ENCODE data around the gene GRIK4. TPM values are rescaled to one million over a fixed set of nuclear protein-coding genes. Genes with fewer than 3 reads are reported as not detected.

The GRIK4 gene
- total RNA-seq, 1 experiment from 2014 or later = not detected

DNA sequence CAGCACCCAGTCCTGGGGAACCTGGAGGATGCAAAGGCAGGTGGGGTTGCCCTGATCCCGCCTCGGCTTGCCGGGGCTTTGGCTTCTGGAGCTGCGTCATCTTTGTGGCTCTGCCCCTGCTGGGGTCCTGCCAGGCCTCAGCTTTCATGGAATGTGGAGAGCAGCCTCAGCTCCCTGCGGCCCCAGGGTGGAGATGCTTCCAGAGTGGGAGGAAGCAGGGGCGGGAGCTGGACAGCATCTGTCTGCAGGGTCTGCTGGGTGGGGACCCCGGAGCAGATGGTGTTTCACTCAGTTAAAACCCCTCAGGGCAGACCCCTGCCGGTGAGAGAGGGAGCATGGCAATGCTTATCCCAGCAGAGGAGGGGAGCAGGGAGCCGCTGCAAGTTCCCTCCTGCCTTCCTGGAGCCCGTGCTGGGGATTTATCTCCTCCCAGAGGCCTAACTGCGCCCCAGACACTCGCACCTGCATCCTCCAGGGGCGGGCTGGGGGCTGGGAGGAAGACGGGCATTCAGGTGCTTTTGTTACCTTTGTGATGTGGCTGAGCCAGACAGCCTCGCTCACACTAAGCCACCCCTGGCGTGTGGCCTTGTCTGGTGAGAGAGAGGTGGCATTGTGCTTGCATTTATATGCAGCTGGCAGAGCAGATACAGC, 15.7 kb downstream of the GRIK4 start:
- intact Hi-C loops (cut with micrococcal nuclease) = no loop called here
- no peak for TF ChIP-seq CTCF (IDR thresholded peaks at IDR 0.05; ENCODE audit: unreplicated experiment)
- no peaks in the 10 kb centered on the region for H3K36me3 Mint-ChIP-seq (ENCODE audit: insufficient read depth, unreplicated experiment)
- H3K27me3 Mint-ChIP-seq (ENCODE audit: insufficient read depth, unreplicated experiment) = peaks cover 29% of the 10 kb centered on the region
- ChIA-PET POLR2A (no interaction called here), CTCF (interaction anchor here (0.9 to 2.3 kb wide), 2 partner anchors 17 to 31 kb away, joined by 3 to 7 read pairs; no protein-coding TSS in a partner anchor)
- no TSS peak for BruUV-seq (replicated peaks)
- H3K27ac Mint-ChIP-seq (ENCODE audit: low read depth, unreplicated experiment) = no peak overlapping the region
- H3K4me1 Mint-ChIP-seq (ENCODE audit: insufficient read depth, unreplicated experiment) = no peaks in the 10 kb centered on the region
- H3K4me3 Mint-ChIP-seq (ENCODE audit: unreplicated experiment) = no peak overlapping the region
- no peak for DNase-seq (ENCODE audit: unreplicated experiment)
- H3K9me3 Mint-ChIP-seq (ENCODE audit: unreplicated experiment) = no peaks in the 10 kb centered on the region

DNA sequence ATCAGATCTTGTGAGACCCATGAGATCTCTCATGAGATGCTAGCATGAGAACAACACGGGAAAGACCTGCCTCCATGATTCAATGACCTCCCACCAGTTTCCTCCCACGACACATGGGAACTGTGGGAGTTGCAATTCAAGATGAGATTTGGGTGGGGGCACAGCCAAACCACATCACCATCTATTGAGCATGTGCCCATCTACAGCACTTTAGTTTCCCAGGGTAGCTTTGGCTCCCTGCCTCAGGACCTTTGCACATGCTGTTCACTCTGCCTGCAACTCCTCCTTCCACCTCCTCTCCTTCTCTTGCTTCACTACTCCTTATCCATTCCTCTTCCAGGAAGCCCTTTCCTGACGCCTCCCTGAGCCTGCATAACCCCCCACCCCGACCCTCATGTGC, 17.2 kb downstream of the GRIK4 start:
- TF ChIP-seq CTCF (IDR thresholded peaks at IDR 0.05; ENCODE audit: unreplicated experiment) = no peak
- Mint-ChIP-seq H3K4me3 (ENCODE audit: unreplicated experiment) (no peak overlapping the region), H3K4me1 (ENCODE audit: insufficient read depth, unreplicated experiment) (peaks cover 6% of the 10 kb centered on the region), H3K36me3 (ENCODE audit: insufficient read depth, unreplicated experiment) (no peaks in the 10 kb centered on the region), H3K27me3 (ENCODE audit: insufficient read depth, unreplicated experiment) (peaks cover 30% of the 10 kb centered on the region), H3K9me3 (ENCODE audit: unreplicated experiment) (no peaks in the 10 kb centered on the region), H3K27ac (ENCODE audit: low read depth, unreplicated experiment) (no peak overlapping the region)
- intact Hi-C loops (cut with micrococcal nuclease) = no loop called here
- ChIA-PET CTCF (interaction anchor here (0.6 to 1.6 kb wide), 2 partner anchors 13 to 401 kb away, joined by 5 to 6 read pairs; no protein-coding TSS in a partner anchor), POLR2A (no interaction called here)
- DNase-seq (ENCODE audit: unreplicated experiment) = no peak
- BruUV-seq (replicated peaks) = no TSS peak

- H3K9me3 Mint-ChIP-seq (ENCODE audit: unreplicated experiment) = no peaks in the 10 kb centered on the region
- no peaks in the 10 kb centered on the region for H3K36me3 Mint-ChIP-seq (ENCODE audit: insufficient read depth, unreplicated experiment)
- H3K27ac Mint-ChIP-seq (ENCODE audit: low read depth, unreplicated experiment) = no peak overlapping the region
- no peak overlapping the region for H3K4me3 Mint-ChIP-seq (ENCODE audit: unreplicated experiment)
- no peak for DNase-seq (ENCODE audit: unreplicated experiment)
- BruUV-seq (replicated peaks) = no TSS peak
- ChIA-PET POLR2A (no interaction called here), CTCF (interaction anchor here (0.6 to 1.6 kb wide), 3 partner anchors 12 to 401 kb away, joined by 3 to 6 read pairs (median 5); no protein-coding TSS in a partner anchor)
- H3K4me1 Mint-ChIP-seq (ENCODE audit: insufficient read depth, unreplicated experiment) = peaks cover 6% of the 10 kb centered on the region
- intact Hi-C loops (cut with micrococcal nuclease) = no loop called here
- H3K27me3 Mint-ChIP-seq (ENCODE audit: insufficient read depth, unreplicated experiment) = peaks cover 34% of the 10 kb centered on the region
- TF ChIP-seq CTCF (IDR thresholded peaks at IDR 0.05; ENCODE audit: unreplicated experiment) = no peak
Measured at GRCh38 chr11:120529214-120529613, 17.7 kb downstream of the GRIK4 start.

DNA sequence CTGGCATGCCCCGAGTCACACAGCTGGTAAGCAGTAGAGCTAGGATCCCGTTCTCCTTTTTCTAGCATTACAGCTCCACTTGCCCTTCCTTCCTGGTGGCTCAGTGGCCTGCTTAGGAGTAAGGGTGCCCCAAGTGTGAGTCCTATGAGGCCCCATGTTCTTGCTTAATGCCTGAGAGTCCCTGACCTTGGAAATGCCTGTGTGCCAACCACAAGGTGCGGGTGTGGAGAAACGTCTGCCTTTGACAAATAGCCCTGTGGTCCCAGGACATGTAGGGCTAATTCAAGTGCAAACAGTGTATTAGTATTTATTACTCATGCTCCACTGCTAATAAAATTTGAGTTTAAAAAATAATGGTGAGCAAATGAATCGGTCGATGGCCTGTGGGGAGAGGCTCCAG, 18.4 kb downstream of the GRIK4 start:
- Mint-ChIP-seq H3K4me3 (ENCODE audit: unreplicated experiment) (no peak overlapping the region), H3K9me3 (ENCODE audit: unreplicated experiment) (no peaks in the 10 kb centered on the region), H3K4me1 (ENCODE audit: insufficient read depth, unreplicated experiment) (peaks cover 6% of the 10 kb centered on the region), H3K36me3 (ENCODE audit: insufficient read depth, unreplicated experiment) (no peaks in the 10 kb centered on the region), H3K27ac (ENCODE audit: low read depth, unreplicated experiment) (no peak overlapping the region), H3K27me3 (ENCODE audit: insufficient read depth, unreplicated experiment) (peaks cover 41% of the 10 kb centered on the region)
- BruUV-seq (replicated peaks) = no TSS peak
- ChIA-PET POLR2A (no interaction called here), CTCF (interaction anchor here (0.6 to 1.6 kb wide), 5 partner anchors 17 to 400 kb away, joined by 3 to 6 read pairs (median 3); no protein-coding TSS in a partner anchor)
- TF ChIP-seq CTCF (IDR thresholded peaks at IDR 0.05; ENCODE audit: unreplicated experiment) = no peak
- no peak for DNase-seq (ENCODE audit: unreplicated experiment)
- intact Hi-C loops (cut with micrococcal nuclease) = no loop called here

Data from MCF 10A (cell line).